ENCODE results near the gene KCNG2.

- TF ChIP-seq CTCF (IDR thresholded peaks at IDR 0.05) = no peak
- no peak for TF ChIP-seq EZH2 (IDR thresholded peaks at IDR 0.05; ENCODE audit: borderline replicate concordance, insufficient read depth, low read depth, low read length, poor library complexity, severe bottlenecking)
Measured at GRCh38 chr18:79772865-79773696, 24.7 kb upstream of the KCNG2 start.
